Loucy (cell line): ENCODE data around the gene SCUBE2.

ENCODE experiments used
- H2AFZ ChIP-seq: fragments of 200-600 bp; sonication (generic); 2 replicates; pipeline ENCODE4 v1.6.0; 2016; ENCODE audit warnings: antibody characterized with exemption, mild to moderate bottlenecking, low read length, moderate library complexity
- H3F3A ChIP-seq: fragments of 200-600 bp; 2 replicates; pipeline ENCODE4 v1.6.0; 2016; ENCODE audit warnings: antibody characterized with exemption, low read depth, mild to moderate bottlenecking
- H3K27me3 ChIP-seq: fragments of 200-600 bp; sonication (generic); 2 replicates; pipeline ENCODE4 v1.6.1; 2014; ENCODE audit warnings: low read length, mild to moderate bottlenecking; ENCODE audit not compliant: insufficient read depth, poor library complexity, severe bottlenecking
- H3K36me3 ChIP-seq: fragments of 200-600 bp; sonication (generic); 2 replicates; pipeline ENCODE4 v1.6.1; 2016; ENCODE audit warnings: low read length; ENCODE audit not compliant: insufficient read depth
- H3K4me1 ChIP-seq: fragments of 200-600 bp; sonication (generic); 2 replicates; pipeline ENCODE4 v1.5.1; 2014; ENCODE audit warnings: low read length, mild to moderate bottlenecking; ENCODE audit not compliant: insufficient read depth, poor library complexity, severe bottlenecking
- H3K4me2 ChIP-seq: fragments of 200-600 bp; sonication (generic); 2 replicates; pipeline ENCODE4 v1.6.0; 2014; ENCODE audit warnings: antibody characterized with exemption, low read length, low read depth, mild to moderate bottlenecking; ENCODE audit not compliant: poor library complexity, severe bottlenecking
- H3K4me3 ChIP-seq: fragments of 200-600 bp; sonication (generic); 2 replicates; pipeline ENCODE4 v1.5.1; 2014; ENCODE audit warnings: low read length, mild to moderate bottlenecking, mixed read lengths; ENCODE audit not compliant: poor library complexity, severe bottlenecking
- H3K79me2 ChIP-seq: fragments of 200-600 bp; sonication (generic); 2 replicates; pipeline ENCODE4 v1.6.1; 2014; ENCODE audit warnings: low read length; ENCODE audit not compliant: insufficient read depth
- H3K9ac ChIP-seq: fragments of 200-600 bp; sonication (generic); 2 replicates; pipeline ENCODE4 v1.6.0; 2014; ENCODE audit warnings: mild to moderate bottlenecking, low read depth, low read length, moderate library complexity; ENCODE audit not compliant: poor library complexity, severe bottlenecking
- H3K9me2 ChIP-seq: fragments of 200-600 bp; sonication (generic); replicated peaks from 2 replicates; pipeline ENCODE4 v1.6.1; 2016; ENCODE audit warnings: low read depth, low read length, mixed read lengths
- H3K9me3 ChIP-seq: fragments of 200-600 bp; sonication (generic); 2 replicates; pipeline ENCODE4 v1.6.1; 2014; ENCODE audit warnings: mild to moderate bottlenecking, antibody characterized with exemption, low read length, low read depth; ENCODE audit not compliant: insufficient read depth
- H4K20me1 ChIP-seq: fragments of 200-600 bp; sonication (generic); 2 replicates; pipeline ENCODE4 v1.6.0; 2014; ENCODE audit warnings: antibody characterized with exemption, low read length, mild to moderate bottlenecking; ENCODE audit not compliant: insufficient read depth, poor library complexity, severe bottlenecking
- EZH2phosphoT487 ChIP-seq: fragments of 200-600 bp; IDR thresholded peaks from 2 replicates; pipeline ENCODE4 v1.6.1; 2018; ENCODE audit warnings: antibody characterized with exemption, mild to moderate bottlenecking, moderate library complexity, borderline replicate concordance
- TF ChIP-seq, protein P1 (sequence below): fragments of 200-600 bp; sonication (generic); conservative IDR thresholded peaks from 2 replicates; pipeline ENCODE4 v1.5.1; 2014; ENCODE audit warnings: mild to moderate bottlenecking, antibody characterized with exemption, low read length

Gene SCUBE2

GRCh38 chr11:9057888-9058287, 33.5 kb downstream of the SCUBE2 start:
- Histone ChIP-seq H3K27me3 (no peaks in the 10 kb centered on the region), H3K4me1 (no peaks in the 10 kb centered on the region), H3F3A (no peaks in the 10 kb centered on the region), H3K4me2 (no peak overlapping the region), H3K79me2 (no peaks in the 10 kb centered on the region), H3K36me3 (no peaks in the 10 kb centered on the region), H3K4me3 (no peak overlapping the region), H3K9ac (no peak overlapping the region), H3K9me3 (no peaks in the 10 kb centered on the region), H3K9me2 (no peaks in the 10 kb centered on the region), H2AFZ (no peak overlapping the region), H4K20me1 (no peaks in the 10 kb centered on the region)
- TF ChIP-seq, protein P1, sequence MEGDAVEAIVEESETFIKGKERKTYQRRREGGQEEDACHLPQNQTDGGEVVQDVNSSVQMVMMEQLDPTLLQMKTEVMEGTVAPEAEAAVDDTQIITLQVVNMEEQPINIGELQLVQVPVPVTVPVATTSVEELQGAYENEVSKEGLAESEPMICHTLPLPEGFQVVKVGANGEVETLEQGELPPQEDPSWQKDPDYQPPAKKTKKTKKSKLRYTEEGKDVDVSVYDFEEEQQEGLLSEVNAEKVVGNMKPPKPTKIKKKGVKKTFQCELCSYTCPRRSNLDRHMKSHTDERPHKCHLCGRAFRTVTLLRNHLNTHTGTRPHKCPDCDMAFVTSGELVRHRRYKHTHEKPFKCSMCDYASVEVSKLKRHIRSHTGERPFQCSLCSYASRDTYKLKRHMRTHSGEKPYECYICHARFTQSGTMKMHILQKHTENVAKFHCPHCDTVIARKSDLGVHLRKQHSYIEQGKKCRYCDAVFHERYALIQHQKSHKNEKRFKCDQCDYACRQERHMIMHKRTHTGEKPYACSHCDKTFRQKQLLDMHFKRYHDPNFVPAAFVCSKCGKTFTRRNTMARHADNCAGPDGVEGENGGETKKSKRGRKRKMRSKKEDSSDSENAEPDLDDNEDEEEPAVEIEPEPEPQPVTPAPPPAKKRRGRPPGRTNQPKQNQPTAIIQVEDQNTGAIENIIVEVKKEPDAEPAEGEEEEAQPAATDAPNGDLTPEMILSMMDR = no peak
- TF ChIP-seq EZH2phosphoT487 = no peak

GRCh38 chr11:9057007-9057406, 34.4 kb downstream of the SCUBE2 start:
- Histone ChIP-seq H3K9ac (no peak overlapping the region), H3K4me2 (no peak overlapping the region), H3K9me3 (no peaks in the 10 kb centered on the region), H3K9me2 (no peaks in the 10 kb centered on the region), H4K20me1 (no peaks in the 10 kb centered on the region), H3K36me3 (no peaks in the 10 kb centered on the region), H3F3A (no peaks in the 10 kb centered on the region), H3K79me2 (no peaks in the 10 kb centered on the region), H3K4me1 (no peaks in the 10 kb centered on the region), H2AFZ (no peak overlapping the region), H3K27me3 (no peaks in the 10 kb centered on the region), H3K4me3 (no peak overlapping the region)
- no peak for TF ChIP-seq EZH2phosphoT487

- no peak overlapping the region for H3K9ac ChIP-seq
- no peaks in the 10 kb centered on the region for H3F3A ChIP-seq
- no peaks in the 10 kb centered on the region for H3K9me3 ChIP-seq
- H2AFZ ChIP-seq = no peak overlapping the region; the same call in 1 of the 2 replicates
- H4K20me1 ChIP-seq = no peaks in the 10 kb centered on the region
- H3K4me2 ChIP-seq = no peak overlapping the region
- no peaks in the 10 kb centered on the region for H3K36me3 ChIP-seq
- no peak for TF ChIP-seq EZH2phosphoT487
- TF ChIP-seq, protein P1 = no peak
- H3K4me1 ChIP-seq = no peaks in the 10 kb centered on the region
- no peaks in the 10 kb centered on the region for H3K79me2 ChIP-seq
- no peaks in the 10 kb centered on the region for H3K9me2 ChIP-seq
- no peaks in the 10 kb centered on the region for H3K27me3 ChIP-seq
- H3K4me3 ChIP-seq = no peak overlapping the region
These were observed 34.9 kb downstream of the SCUBE2 start for GRCh38 chr11:9056467-9056866.

GRCh38 chr11:9053316-9054035, 37.9 kb downstream of the SCUBE2 start:
- Histone ChIP-seq H3F3A (no peaks in the 10 kb centered on the region), H3K4me3 (no peak overlapping the region), H3K4me2 (no peak overlapping the region), H3K4me1 (no peaks in the 10 kb centered on the region), H2AFZ (no peak overlapping the region), H3K9me2 (no peaks in the 10 kb centered on the region), H3K27me3 (no peaks in the 10 kb centered on the region), H3K36me3 (no peaks in the 10 kb centered on the region), H3K79me2 (no peaks in the 10 kb centered on the region), H3K9me3 (no peaks in the 10 kb centered on the region), H4K20me1 (no peaks in the 10 kb centered on the region), H3K9ac (no peak overlapping the region)
- no peak for TF ChIP-seq EZH2phosphoT487
